Testis (tissue), 3 donors: ENCODE results near the gene CPLANE2. TPM values are rescaled to one million over a fixed set of nuclear protein-coding genes. Genes with fewer than 3 reads are reported as not detected.
"Not testable (repeated sequence)": the region's sequence is repeated elsewhere in the genome, so short reads cannot be mapped to it uniquely, and the experiment has no call there.

Experiments used
- DNase-seq: peaks from one replicate; pipeline ENCODE4 v3.0.0-alpha.2; 2019
- H3K27ac ChIP-seq, 2 donors: fragments of 200-600 bp; sonication (generic); one replicate each; pipeline ENCODE4 v1.5.1; 2019
- H3K27me3 ChIP-seq: fragments of 200-600 bp; sonication (generic); one replicate; pipeline ENCODE4 v1.5.1; 2019
- H3K36me3 ChIP-seq: fragments of 200-600 bp; sonication (generic); one replicate; pipeline ENCODE4 v1.5.1; 2017; ENCODE audit warnings: low read depth; ENCODE audit errors: missing control alignments
- H3K4me1 ChIP-seq: fragments of 200-600 bp; sonication (generic); one replicate; pipeline ENCODE4 v1.5.1; 2019
- H3K4me3 ChIP-seq, 2 donors: fragments of 200-600 bp; sonication (generic); one replicate each; pipeline ENCODE4 v1.5.1; 2017 to 2019
- H3K9me3 ChIP-seq: fragments of 200-600 bp; sonication (generic); one replicate; pipeline ENCODE4 v1.5.1; 2017
- CTCF ChIP-seq, 3 experiments: fragments of 450-650 bp in 2 of 3; fragments of 200-600 bp in 1 of 3; sonication (generic) in 1 of 3; IDR thresholded peaks; one replicate each; pipeline ENCODE4 v1.5.1; 2016 to 2019; ENCODE audit warnings: antibody characterized with exemption in 3 of 3, mild to moderate bottlenecking in 2 of 3, moderate library complexity in 1 of 3
- POLR2A ChIP-seq: fragments of 450-650 bp; IDR thresholded peaks from one replicate; pipeline ENCODE4 v1.6.1; 2017; ENCODE audit warnings: antibody characterized with exemption, mild to moderate bottlenecking, moderate library complexity
- WGBS, 2 donors: methylation state at CpG; one replicate each; pipeline ENCODE4 v1.1.5; 2018; 5-methylcytosine and 5-hydroxymethylcytosine counted together
- intact Hi-C: fragments of 100-400 bp; cut with DNase I; formaldehyde crosslinking; loops from one replicate; pipeline ENCODE4 v1.15.1; 2023; ENCODE audit warnings: low total_unique reads
- polyA plus RNA-seq: library from polyadenylated mRNA; stranded (reverse); fragments of 350-450 nt; fragmentation: Illumina TruSeq; extraction: RNeasy Lipid Tissue Mini Kit (QIAGEN cat#74804); gene quantifications from one replicate; pipeline ENCODE4 v1.2.3, GENCODE V29; 2014; ENCODE audit warnings: low read depth, low replicate concordance; ENCODE audit not compliant: insufficient read depth
- total RNA-seq, 2 donors: library from RNA; depleted of rRNA; stranded (reverse); fragments of >200 nt; gene quantifications; one replicate each; pipeline ENCODE4 v1.2.3, GENCODE V29; 2016

CPLANE2 gene
- total and polyA plus RNA-seq, 3 donors from 2014 or later, result 10.6 to 11.8 (median 11.1) TPM

- Histone ChIP-seq H3K4me1 (peaks cover 46% of the 10 kb centered on the region), H3K27me3 (no peaks in the 10 kb centered on the region), H3K27ac (peak overlapping the region; percentile 61 to 89), H3K4me3 (no peak overlapping the region), H3K9me3 (no peaks in the 10 kb centered on the region), H3K36me3 (no peaks in the 10 kb centered on the region)
- 77 to 85% methylated on average over 8 of the region's 8 CpGs for WGBS, 2 donors
- intact Hi-C loops, result loop anchor here (10.0 kb wide), 1 partner anchor 163 kb away; no protein-coding TSS in a partner anchor
- TF ChIP-seq POLR2A (no peak), CTCF (IDR thresholded peaks at IDR 0.05) (no peak)
- DNase-seq, result no peak
These were observed 11.0 kb upstream of the CPLANE2 start for GRCh38 chr1:16248007-16248436.

- Histone ChIP-seq H3K9me3 (no peaks in the 10 kb centered on the region), H3K4me3 (no peak overlapping the region), H3K27ac (peak overlapping the region; percentile 61 to 89), H3K27me3 (no peaks in the 10 kb centered on the region), H3K36me3 (no peaks in the 10 kb centered on the region), H3K4me1 (peaks cover 46% of the 10 kb centered on the region)
- 78 to 81% methylated on average over 2 of the region's 2 CpGs for WGBS, 2 donors
- no peak for DNase-seq
- intact Hi-C loops, result loop anchor here (10.0 kb wide), 1 partner anchor 163 kb away; no protein-coding TSS in a partner anchor
- no peak for TF ChIP-seq CTCF (IDR thresholded peaks at IDR 0.05)
- TF ChIP-seq POLR2A, result no peak
These were observed 10.5 kb upstream of the CPLANE2 start for GRCh38 chr1:16247441-16247840.

- no peak for DNase-seq
- no peak overlapping the region for H3K4me3 ChIP-seq
- H3K9me3 ChIP-seq, result no peaks in the 10 kb centered on the region
- intact Hi-C loops, result loop anchor here (10.0 kb wide), 1 partner anchor 162 kb away; no protein-coding TSS in a partner anchor
- peak overlapping the region; percentile 61 to 89 for H3K27ac ChIP-seq
- H3K36me3 ChIP-seq, result no peaks in the 10 kb centered on the region
- peaks cover 46% of the 10 kb centered on the region for H3K4me1 ChIP-seq
- WGBS, 2 donors, result 85 to 86% methylated on average over 5 of the region's 5 CpGs
- TF ChIP-seq CTCF (IDR thresholded peaks at IDR 0.05) (no peak), POLR2A (no peak)
- no peaks in the 10 kb centered on the region for H3K27me3 ChIP-seq
These were observed 10.0 kb upstream of the CPLANE2 start for GRCh38 chr1:16246961-16247360.

- H3K4me3 ChIP-seq, DNase-seq, H3K9me3 ChIP-seq, H3K27me3 ChIP-seq, H3K36me3 ChIP-seq: not testable (repeated sequence)
- intact Hi-C loops, result loop anchor here (10.0 kb wide), 1 partner anchor 161 kb away; no protein-coding TSS in a partner anchor
- H3K27ac ChIP-seq, result peak overlapping the region in 1 of 2 donors; percentile 89
- 93 to 100% methylated on average over 1 of the region's 1 CpG for WGBS, 2 donors
- peaks cover 41% of the 10 kb centered on the region for H3K4me1 ChIP-seq
These were observed 9.3 kb upstream of the CPLANE2 start for GRCh38 chr1:16246239-16246638.

- H3K27ac ChIP-seq, result no peak overlapping the region
- no peak for TF ChIP-seq POLR2A
- TF ChIP-seq CTCF (IDR thresholded peaks at IDR 0.05), result no peak
These were observed 8.7 kb upstream of the CPLANE2 start for GRCh38 chr1:16245476-16246196.

More at GRCh38 chr1:16245476-16246196, 8.7 kb upstream of the CPLANE2 start:
- Histone ChIP-seq H3K36me3 (no peaks in the 10 kb centered on the region), H3K4me3 (no peak overlapping the region), H3K27me3 (no peaks in the 10 kb centered on the region), H3K9me3 (no peaks in the 10 kb centered on the region), H3K4me1 (peaks cover 35% of the 10 kb centered on the region)
- no peak for DNase-seq
- WGBS, 2 donors, result 88 to 94% methylated on average over 6 to 9 of the region's 9 CpGs
- intact Hi-C loops, result loop anchor here (10.0 kb wide), 1 partner anchor 161 kb away; no protein-coding TSS in a partner anchor
